Measurements from ENCODE around the gene SEBOX. TPM values are rescaled to one million over a fixed set of nuclear protein-coding genes. Genes with fewer than 3 reads are reported as not detected.
A peak's percentile ranks its signal among the peaks of the same experiment; 100 is the strongest.

The SEBOX gene, protein sequence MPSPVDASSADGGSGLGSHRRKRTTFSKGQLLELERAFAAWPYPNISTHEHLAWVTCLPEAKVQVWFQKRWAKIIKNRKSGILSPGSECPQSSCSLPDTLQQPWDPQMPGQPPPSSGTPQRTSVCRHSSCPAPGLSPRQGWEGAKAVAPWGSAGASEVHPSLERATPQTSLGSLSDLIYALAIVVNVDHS
- total RNA-seq: not detected
- polyA plus RNA-seq (2013, experiment 1 of 2): not detected
- polyA plus RNA-seq (2013, experiment 2 of 2): not detected
- long read RNA-seq, experiment 1: 0 reads
- long read RNA-seq, experiment 2: 0 reads
- long read RNA-seq, experiment 3: 0 reads
- long read RNA-seq, experiment 4: 0 reads

GRCh38 chr17:28364665-28365363, at the start of gene SEBOX:
Gene SEBOX, minus strand, starts transcription at chr17:28365199. Its CDS starts 48 bp downstream, at chr17:28365151.
- Histone ChIP-seq H3K9ac (ENCODE audit: extremely low read depth, low read length, poor library complexity, severe bottlenecking) (no peak within 1 kb of the TSS), H3K4me1 (ENCODE audit: control insufficient read depth, insufficient read depth, low read length) (peaks cover 3% of the 10 kb centered on the region), H3K36me3 (ENCODE audit: control insufficient read depth, insufficient read depth, low read length) (peaks cover 24% of the 10 kb centered on the region), H3K27me3 (ENCODE audit: control insufficient read depth, insufficient read depth, low read length, poor library complexity, severe bottlenecking) (peaks cover 40% of the 10 kb centered on the region), H3K4me3 (ENCODE audit: low read length) (no peak within 1 kb of the TSS), H3K9me3 (ENCODE audit: control insufficient read depth, low read length) (no peaks in the 10 kb centered on the region), H3K27ac (ENCODE audit: low read depth, low read length) (no peak within 1 kb of the TSS)
- Mint-ChIP-seq H3K36me3 (ENCODE audit: low read depth) (peaks cover 30% of the 10 kb centered on the region), H3K9me3 (no peaks in the 10 kb centered on the region), H3K4me1 (peaks cover 7% of the 10 kb centered on the region), H3K27ac (no peak within 1 kb of the TSS), H3K4me3 (no peak within 1 kb of the TSS), H3K27me3 (ENCODE audit: insufficient read depth) (peaks cover 7% of the 10 kb centered on the region)
- no peak for TF ChIP-seq CTCF (conservative IDR thresholded peaks at IDR 0.05)
- WGBS, 2 experiments (ENCODE audit: insufficient coverage in 1 of 2, insufficient read length in 1 of 2): 93 to 94% methylated on average over 3 to 13 of the region's 13 CpGs
- DNase-seq: no peak

GRCh38 chr17:28413804-28414203, 48.8 kb upstream of the SEBOX start:
- H3K27ac Mint-ChIP-seq: no peak overlapping the region
- 74 to 75% methylated on average over 7 of the region's 7 CpGs for WGBS, 2 experiments (ENCODE audit: insufficient coverage in 1 of 2, insufficient read length in 1 of 2)
- Histone ChIP-seq H3K27me3 (ENCODE audit: control insufficient read depth, insufficient read depth, low read length, poor library complexity, severe bottlenecking) (no peaks in the 10 kb centered on the region), H3K36me3 (ENCODE audit: control insufficient read depth, insufficient read depth, low read length) (no peaks in the 10 kb centered on the region), H3K9ac (ENCODE audit: extremely low read depth, low read length, poor library complexity, severe bottlenecking) (no peak overlapping the region), H3K27ac (ENCODE audit: low read depth, low read length) (no peak overlapping the region), H3K4me1 (ENCODE audit: control insufficient read depth, insufficient read depth, low read length) (no peaks in the 10 kb centered on the region), H3K4me3 (ENCODE audit: low read length) (no peak overlapping the region), H3K9me3 (ENCODE audit: control insufficient read depth, low read length) (no peaks in the 10 kb centered on the region)
- H3K4me3 Mint-ChIP-seq: no peak overlapping the region
- peak; percentile 42 for TF ChIP-seq CTCF (conservative IDR thresholded peaks at IDR 0.05)
- H3K27me3 Mint-ChIP-seq (ENCODE audit: insufficient read depth): peaks cover 42% of the 10 kb centered on the region
- H3K4me1 Mint-ChIP-seq: peaks cover 7% of the 10 kb centered on the region
- H3K9me3 Mint-ChIP-seq: no peaks in the 10 kb centered on the region
- H3K36me3 Mint-ChIP-seq (ENCODE audit: low read depth): no peaks in the 10 kb centered on the region
- DNase-seq: peak; percentile 75

DNA sequence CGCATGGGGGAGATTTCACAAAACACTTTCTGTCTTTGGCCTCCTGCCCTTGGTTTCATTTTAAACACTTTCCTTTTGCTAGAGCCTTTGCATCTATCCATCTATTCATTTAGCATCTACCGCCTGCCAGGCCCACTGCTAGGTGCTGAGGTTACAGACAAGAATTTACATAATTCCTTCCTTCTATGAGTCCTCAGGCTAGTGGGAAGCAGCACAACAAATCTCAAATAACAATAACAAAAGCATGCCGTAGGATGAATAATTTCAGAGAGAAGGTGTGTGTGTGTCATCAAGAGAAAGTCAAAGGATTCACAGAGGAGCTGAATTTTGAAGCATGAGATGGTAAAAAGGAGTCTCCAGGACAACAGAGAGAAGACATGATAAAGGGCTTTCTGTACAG, 47.1 kb upstream of the SEBOX start:
- no peaks in the 10 kb centered on the region for H3K36me3 Mint-ChIP-seq (ENCODE audit: low read depth)
- H3K27ac Mint-ChIP-seq: no peak overlapping the region
- no peak for TF ChIP-seq CTCF (conservative IDR thresholded peaks at IDR 0.05)
- H3K4me1 ChIP-seq (ENCODE audit: control insufficient read depth, insufficient read depth, low read length): peaks cover 6% of the 10 kb centered on the region
- no peak for DNase-seq
- H3K27me3 ChIP-seq (ENCODE audit: control insufficient read depth, insufficient read depth, low read length, poor library complexity, severe bottlenecking): no peaks in the 10 kb centered on the region
- H3K9ac ChIP-seq (ENCODE audit: extremely low read depth, low read length, poor library complexity, severe bottlenecking): no peak overlapping the region
- H3K27me3 Mint-ChIP-seq (ENCODE audit: insufficient read depth): peaks cover 33% of the 10 kb centered on the region
- no peaks in the 10 kb centered on the region for H3K36me3 ChIP-seq (ENCODE audit: control insufficient read depth, insufficient read depth, low read length)
- no peaks in the 10 kb centered on the region for H3K9me3 ChIP-seq (ENCODE audit: control insufficient read depth, low read length)
- no peak overlapping the region for H3K4me3 ChIP-seq (ENCODE audit: low read length)
- 59 to 72% methylated on average over 3 of the region's 3 CpGs for WGBS, 2 experiments (ENCODE audit: insufficient coverage in 1 of 2, insufficient read length in 1 of 2)
- H3K27ac ChIP-seq (ENCODE audit: low read depth, low read length): no peak overlapping the region
- no peak overlapping the region for H3K4me3 Mint-ChIP-seq
- H3K9me3 Mint-ChIP-seq: no peaks in the 10 kb centered on the region
- peaks cover 23% of the 10 kb centered on the region for H3K4me1 Mint-ChIP-seq

All from endodermal cell (in vitro differentiated cells).